ENCODE measurements around the gene EXOSC3. TPM values are rescaled to one million over a fixed set of nuclear protein-coding genes. Genes with fewer than 3 reads are reported as not detected.

EXOSC3 gene
- 22.9 and 29.6 TPM in 2 replicates for total RNA-seq

GRCh38 chr9:37784616-37785483 is at the start of gene EXOSC3:
TSS of gene EXOSC3 (minus strand) at chr9:37785064. CDS start at chr9:37785044, 20 bp downstream.

DNA sequence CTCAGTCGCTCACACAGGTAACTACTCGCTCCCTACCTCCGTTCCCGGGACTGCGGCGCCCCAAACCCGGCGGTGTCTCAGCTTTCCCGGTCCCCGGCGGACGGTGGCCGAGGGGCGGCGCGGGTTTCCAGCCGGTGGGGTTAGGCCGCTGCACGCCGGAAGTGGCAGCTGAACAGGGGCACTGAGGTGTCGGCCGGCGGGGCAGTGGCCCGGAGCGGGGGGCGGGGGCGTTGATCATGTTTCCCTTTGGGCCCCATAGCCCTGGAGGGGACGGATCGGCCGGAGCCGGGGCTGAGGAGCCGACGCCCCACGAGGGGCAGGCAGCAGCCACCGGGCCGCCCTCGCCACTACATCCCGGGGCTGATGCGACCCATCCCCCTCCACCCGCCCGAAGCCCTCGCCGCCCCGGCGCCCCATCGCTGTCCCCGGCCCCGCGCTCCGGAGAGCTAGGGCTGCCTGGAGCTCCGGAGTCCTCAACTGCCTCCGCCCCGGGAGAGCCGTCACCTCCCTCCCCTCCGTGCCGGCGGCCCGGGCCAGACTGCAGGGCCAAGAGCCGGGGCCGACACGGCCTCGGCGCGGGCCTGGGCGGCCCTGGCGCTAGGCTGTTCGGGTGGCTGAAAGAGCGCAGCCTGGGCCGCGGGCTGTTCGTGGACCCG is 15.9 kb upstream of the EXOSC3 start, which contains the start of gene DCAF10:
TSS of gene DCAF10 (plus strand) at position 167 of the 656 bp plus-strand sequence. CDS start at position 237, 70 bp downstream.

DNA sequence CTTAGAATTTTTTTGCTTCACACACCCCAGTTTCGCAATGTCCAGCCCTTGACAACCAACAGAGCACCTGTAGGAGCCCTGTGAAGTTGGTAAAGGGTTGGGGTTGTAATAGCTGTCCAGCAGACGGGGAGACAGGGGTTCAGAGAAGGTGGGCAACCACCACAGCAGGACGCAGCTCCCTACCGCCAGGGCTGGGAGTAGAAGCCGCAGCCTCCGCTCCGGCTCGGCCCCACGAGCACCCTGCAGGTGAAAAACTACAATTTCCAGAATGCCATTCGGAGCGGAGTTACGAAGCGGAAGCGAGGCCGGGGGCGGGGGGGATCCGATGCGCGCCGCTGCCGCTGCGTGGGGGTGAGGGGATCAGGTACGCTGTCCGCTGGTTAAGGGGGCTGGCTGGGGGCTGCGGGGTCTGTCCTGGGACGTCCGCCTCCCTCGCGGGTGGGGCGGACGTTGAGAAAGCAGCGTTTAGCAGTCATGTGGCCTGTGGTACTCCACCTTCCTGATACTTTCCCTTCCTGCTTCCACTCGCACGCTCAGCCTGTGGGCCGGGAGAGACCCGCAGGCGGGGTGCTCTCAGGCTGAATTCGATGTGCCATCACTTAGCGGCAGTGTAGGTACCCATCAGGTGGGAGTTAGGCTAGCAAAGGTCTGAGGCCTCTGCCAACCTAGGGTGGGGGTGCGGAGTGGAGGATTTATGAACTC is 31.2 kb downstream of the EXOSC3 start, which contains the start of gene TRMT10B:
TSS of gene TRMT10B (plus strand) at position 317 of the 702 bp plus-strand sequence. CDS start 8,127 bp downstream, outside the sequence.

Other genes starting within 250 kb of the EXOSC3 start
- 10.1 and 17.6 TPM in 2 replicates for gene FBXO10, start 208.7 kb downstream of the EXOSC3 start, total RNA-seq
- gene TOMM5, start 192.5 kb downstream of the EXOSC3 start, total RNA-seq, result 122 and 141 TPM in 2 replicates
- not detected in 2 replicates for gene FRMPD1, start 134.1 kb downstream of the EXOSC3 start, total RNA-seq
- gene TRMT10B, start 31.3 kb downstream of the EXOSC3 start, total RNA-seq, result 3.0 TPM in 2 replicates
- gene DCAF10, start 15.7 kb upstream of the EXOSC3 start, total RNA-seq, result 9.6 and 12.1 TPM in 2 replicates
- gene SLC25A51, start 119.1 kb upstream of the EXOSC3 start, total RNA-seq, result 24.3 and 34.0 TPM in 2 replicates

Measured in pericardium fibroblast (primary cell).